Activated CD4-positive, alpha-beta T cell treated with anti-CD3 and anti-CD28 coated beads, Interleukin-2, amount 10 ng/mL, durations not matched to agents 24 days and 14 days (primary cell): ENCODE data around the gene STAB2. TPM values are rescaled to one million over a fixed set of nuclear protein-coding genes. Genes with fewer than 3 reads are reported as not detected.

Experiments
- total RNA-seq: library from RNA; stranded (reverse); gene quantifications from 2 replicates; pipeline ENCODE4 v1.2.3, GENCODE V29; 2022

The STAB2 gene
- total RNA-seq, 1 donor from 2014 or later: not detected

Other genes starting within 250 kb of the STAB2 start
- gene C12orf42, start 91.3 kb upstream of the STAB2 start, total RNA-seq: not detected in 2 replicates